TTC549 (cell line): ENCODE results near the gene DNAJA3.

Source experiments
- FAIRE-seq: peaks from 2 replicates; lab custom pipeline; 2012; peaks lifted over from hg19 to GRCh38; lab: Jason Lieb, UNC

The DNAJA3 gene

DNA sequence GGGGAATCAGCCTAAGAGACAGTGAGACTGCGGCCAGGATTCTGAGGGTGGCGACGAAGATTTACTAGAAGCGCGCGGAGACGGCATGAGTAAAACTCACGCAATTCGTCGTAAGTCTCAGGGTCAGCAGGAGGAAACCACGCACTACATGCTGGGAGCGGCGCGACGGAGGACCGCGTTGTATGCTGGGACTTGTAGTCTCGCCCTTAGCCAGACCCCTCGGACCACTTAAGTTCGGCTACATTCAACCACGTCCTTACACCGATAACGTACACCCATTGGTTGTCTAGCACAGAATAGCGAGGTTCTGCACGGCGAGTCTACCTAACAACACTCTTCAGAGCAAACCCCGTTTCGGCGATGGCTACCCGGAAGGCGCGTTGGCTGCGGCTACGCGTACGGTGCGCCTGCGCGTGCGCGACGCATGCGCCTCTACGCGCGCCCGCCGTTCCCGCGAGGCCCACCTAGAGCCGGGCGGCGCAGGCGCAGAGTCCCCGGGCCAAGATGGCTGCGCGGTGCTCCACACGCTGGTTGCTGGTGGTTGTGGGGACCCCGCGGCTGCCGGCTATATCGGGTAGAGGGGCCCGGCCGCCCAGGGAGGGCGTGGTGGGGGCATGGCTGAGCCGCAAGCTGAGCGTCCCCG, at the start of gene DNAJA3:
TSS of gene DNAJA3 (plus strand) at position 491 of the 643 bp plus-strand sequence. CDS start at position 505, 14 bp downstream.
- no peak for FAIRE-seq

DNA sequence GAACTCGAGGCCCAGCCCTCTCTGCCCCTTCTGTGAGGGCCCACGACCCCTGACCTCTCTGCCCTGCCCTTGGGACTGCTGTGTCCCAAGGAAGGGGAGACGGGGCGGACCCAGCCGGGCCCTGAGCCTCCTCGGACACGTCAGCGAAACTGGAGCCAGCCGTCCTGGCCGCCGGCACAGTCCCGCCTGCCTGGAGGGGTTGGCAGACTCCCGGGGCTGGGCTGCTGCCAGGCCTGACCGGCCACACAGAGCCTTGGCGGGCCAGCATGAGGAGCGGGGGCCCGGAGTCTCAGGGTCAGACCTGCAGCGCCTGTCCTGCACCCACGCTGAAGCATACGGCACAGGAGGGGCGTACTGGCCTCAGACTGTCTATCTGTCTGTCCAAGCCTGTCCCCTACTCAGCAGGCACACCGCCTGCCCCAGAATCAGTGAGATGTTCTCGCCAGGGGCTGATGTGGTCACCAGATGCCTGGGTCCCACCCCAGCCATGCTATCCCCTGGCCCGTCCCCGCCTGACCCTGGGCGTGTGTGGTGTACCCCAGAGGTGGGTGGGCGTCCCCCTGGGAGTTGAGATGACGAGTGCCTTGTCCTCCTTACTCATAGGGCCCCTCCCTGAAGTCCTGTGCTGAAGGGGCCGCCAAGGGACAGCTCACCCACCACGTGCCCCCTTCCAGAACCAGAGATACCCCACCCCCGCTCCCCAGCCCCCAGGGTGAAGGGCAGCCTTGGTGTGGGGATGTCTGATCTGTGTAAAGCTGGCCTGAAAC, 49.4 kb upstream of the DNAJA3 start:
- no peak for FAIRE-seq

DNA sequence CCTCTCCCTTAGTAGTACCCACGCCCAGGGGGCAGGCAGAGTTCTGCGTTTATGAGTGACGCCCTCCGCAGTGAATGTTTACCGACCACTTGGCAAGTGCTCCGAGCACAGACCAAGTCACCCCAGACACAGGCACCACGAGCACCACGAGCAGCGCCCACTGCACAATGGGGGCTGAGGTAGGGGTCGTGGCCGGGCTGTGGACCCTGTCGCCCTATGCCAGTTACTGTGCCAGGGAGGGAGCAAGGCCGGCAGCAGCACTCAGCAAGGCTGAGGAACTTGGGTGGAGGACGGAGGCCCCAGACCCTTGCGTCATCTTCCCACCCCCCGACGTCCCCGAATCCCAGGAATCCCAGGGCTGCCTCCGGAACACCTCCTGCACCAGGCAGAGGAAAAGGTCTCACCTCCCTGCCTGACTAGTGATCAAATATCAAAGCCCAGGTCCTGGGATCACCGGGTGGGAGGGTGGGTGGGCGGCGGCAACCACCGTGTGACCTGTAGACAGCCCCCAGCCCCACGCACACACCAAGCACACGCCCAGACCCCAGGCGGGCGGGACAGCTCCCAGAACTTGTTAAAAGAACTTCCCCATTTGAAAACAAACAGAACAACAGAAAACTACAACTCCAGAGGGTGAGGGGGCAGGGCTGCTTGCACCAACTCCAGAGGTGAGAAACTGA, 48.6 kb upstream of the DNAJA3 start:
- no peak for FAIRE-seq

DNA sequence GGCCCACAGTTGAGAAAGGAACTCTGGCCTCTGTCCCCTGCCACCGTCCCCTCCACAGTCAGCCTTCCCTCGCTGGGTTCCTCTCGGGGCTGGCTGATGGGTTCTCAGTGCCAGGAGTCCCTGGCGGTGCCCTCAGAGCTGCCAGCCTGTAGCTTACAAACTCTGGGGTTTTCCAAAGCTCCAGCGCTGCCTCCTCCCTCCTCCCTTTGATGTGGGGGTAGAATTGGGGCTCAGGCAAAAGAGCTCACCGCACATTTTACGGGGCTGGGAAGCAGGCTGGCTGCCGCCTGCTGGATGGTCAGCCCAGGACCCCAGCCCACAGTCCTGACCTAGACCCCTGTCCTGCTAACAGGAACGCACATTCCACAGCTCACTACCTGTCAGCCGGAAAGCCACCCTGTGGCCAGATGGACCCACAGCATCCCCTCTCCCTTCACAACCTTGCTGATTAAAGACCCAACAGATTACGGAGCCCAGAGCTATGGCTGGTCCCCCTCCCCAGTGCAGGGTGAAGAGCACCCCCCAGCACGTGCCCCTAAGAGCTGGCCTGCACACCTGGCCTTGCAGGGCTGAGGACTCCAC, 48.0 kb upstream of the DNAJA3 start:
- no peak for FAIRE-seq

DNA sequence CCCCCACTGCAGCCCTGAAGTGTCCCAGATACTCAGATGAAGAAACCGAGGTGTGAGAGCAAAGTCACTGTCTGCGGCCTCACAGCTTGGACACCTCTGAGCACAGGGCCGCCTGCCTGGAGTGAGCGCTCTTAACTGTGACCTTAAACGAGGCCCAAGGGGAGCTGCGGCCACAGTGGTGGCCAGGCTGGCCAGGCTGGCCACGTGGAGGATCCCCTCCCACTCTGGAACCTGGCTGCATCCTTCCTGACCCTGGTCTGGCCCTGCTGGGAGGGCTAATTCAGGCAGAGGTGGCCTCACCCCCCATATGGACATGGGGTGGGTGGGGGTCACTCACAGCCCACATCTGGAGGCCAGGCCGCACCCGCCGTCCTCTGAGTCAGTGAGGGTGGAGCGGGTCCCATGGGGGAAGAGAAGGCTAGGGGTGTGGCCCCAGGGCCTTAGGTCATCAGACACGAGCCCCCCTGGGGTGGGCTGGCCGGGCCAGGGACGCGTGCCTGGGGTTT, 47.5 kb upstream of the DNAJA3 start:
- no peak for FAIRE-seq

DNA sequence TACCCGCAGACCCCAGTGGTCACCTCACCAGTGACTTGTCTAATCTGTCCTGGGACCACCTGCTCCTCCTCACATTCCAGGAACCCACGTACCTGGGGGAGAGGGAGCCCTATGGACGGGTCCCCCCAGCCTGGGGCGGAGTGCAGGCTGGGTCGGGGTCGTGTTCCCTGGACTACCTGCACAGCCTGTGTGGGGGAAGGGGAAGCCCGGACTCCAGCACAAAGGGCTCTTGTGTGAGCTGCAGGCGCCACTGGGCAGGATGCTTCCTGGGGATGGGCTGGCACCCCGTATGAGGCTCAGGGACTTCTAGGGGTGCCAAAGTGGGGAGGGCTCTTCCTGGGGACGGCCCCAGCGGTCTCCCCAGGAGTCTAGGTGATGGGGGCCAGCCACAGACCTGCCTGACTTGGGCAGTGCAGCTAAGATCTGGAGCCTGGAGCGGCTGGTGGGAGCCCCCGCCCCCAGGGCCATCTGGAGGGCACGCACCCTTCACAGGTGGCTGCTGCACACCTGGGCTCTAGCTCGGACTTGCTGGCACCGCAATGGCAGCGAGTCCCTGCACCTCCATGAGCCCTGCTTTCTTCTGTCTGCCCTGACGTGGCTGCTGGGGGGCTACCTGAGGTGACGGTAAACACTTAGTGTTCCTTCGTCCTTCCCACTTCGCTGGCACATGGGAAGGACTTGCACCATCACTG, 46.5 kb upstream of the DNAJA3 start:
- no peak for FAIRE-seq

DNA sequence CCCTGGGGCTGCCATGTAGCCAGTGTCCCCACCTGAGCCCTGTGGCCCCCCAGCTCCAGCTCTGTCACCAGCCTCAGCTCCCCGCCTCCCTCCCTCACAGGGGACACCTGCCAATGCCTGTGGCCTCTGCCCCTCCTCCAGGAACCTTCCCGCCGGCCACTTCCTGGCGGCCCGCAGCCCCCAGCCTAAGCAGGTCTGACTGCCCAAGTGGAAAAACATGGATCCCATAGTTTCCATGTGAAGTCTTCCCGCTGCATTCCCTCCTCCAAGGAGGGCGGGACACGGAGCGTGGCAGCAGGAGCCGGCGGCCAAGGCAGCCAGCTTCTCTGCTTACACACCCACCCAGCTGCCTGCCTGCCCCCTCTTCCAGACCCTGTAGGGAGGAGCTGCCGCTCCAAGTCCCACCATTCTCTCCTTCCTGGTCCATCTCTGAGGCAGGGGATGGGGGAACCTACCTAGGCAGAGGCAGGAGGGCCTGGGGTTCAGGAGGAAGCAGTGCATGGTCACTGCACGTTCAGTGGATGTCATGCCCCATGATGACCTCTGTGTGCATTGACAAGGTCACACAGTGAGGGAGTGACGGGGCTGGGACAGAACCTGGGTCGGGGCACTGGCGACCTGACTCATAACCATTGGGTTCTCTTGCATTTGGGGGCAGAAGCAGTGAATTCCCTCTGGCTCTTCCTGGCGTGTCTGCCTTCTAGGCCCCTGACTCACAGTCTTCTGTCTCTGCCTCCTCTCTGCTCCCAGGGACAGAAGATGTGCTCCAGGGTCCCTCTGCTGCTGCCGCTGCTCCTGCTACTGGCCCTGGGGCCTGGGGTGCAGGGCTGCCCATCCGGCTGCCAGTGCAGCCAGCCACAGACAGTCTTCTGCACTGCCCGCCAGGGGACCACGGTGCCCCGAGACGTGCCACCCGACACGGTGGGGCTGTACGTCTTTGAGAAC, 45.3 kb upstream of the DNAJA3 start:
- FAIRE-seq, result no peak

DNA sequence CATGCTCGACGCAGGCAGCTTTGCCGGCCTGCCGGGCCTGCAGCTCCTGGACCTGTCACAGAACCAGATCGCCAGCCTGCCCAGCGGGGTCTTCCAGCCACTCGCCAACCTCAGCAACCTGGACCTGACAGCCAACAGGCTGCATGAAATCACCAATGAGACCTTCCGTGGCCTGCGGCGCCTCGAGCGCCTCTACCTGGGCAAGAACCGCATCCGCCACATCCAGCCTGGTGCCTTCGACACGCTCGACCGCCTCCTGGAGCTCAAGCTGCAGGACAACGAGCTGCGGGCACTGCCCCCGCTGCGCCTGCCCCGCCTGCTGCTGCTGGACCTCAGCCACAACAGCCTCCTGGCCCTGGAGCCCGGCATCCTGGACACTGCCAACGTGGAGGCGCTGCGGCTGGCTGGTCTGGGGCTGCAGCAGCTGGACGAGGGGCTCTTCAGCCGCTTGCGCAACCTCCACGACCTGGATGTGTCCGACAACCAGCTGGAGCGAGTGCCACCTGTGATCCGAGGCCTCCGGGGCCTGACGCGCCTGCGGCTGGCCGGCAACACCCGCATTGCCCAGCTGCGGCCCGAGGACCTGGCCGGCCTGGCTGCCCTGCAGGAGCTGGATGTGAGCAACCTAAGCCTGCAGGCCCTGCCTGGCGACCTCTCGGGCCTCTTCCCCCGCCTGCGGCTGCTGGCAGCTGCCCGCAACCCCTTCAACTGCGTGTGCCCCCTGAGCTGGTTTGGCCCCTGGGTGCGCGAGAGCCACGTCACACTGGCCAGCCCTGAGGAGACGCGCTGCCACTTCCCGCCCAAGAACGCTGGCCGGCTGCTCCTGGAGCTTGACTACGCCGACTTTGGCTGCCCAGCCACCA, 44.4 kb upstream of the DNAJA3 start:
- no peak for FAIRE-seq

DNA sequence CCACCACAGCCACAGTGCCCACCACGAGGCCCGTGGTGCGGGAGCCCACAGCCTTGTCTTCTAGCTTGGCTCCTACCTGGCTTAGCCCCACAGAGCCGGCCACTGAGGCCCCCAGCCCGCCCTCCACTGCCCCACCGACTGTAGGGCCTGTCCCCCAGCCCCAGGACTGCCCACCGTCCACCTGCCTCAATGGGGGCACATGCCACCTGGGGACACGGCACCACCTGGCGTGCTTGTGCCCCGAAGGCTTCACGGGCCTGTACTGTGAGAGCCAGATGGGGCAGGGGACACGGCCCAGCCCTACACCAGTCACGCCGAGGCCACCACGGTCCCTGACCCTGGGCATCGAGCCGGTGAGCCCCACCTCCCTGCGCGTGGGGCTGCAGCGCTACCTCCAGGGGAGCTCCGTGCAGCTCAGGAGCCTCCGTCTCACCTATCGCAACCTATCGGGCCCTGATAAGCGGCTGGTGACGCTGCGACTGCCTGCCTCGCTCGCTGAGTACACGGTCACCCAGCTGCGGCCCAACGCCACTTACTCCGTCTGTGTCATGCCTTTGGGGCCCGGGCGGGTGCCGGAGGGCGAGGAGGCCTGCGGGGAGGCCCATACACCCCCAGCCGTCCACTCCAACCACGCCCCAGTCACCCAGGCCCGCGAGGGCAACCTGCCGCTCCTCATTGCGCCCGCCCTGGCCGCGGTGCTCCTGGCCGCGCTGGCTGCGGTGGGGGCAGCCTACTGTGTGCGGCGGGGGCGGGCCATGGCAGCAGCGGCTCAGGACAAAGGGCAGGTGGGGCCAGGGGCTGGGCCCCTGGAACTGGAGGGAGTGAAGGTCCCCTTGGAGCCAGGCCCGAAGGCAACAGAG, 43.5 kb upstream of the DNAJA3 start:
- no peak for FAIRE-seq

DNA sequence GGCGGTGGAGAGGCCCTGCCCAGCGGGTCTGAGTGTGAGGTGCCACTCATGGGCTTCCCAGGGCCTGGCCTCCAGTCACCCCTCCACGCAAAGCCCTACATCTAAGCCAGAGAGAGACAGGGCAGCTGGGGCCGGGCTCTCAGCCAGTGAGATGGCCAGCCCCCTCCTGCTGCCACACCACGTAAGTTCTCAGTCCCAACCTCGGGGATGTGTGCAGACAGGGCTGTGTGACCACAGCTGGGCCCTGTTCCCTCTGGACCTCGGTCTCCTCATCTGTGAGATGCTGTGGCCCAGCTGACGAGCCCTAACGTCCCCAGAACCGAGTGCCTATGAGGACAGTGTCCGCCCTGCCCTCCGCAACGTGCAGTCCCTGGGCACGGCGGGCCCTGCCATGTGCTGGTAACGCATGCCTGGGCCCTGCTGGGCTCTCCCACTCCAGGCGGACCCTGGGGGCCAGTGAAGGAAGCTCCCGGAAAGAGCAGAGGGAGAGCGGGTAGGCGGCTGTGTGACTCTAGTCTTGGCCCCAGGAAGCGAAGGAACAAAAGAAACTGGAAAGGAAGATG, 42.8 kb upstream of the DNAJA3 start:
- no peak for FAIRE-seq

DNA sequence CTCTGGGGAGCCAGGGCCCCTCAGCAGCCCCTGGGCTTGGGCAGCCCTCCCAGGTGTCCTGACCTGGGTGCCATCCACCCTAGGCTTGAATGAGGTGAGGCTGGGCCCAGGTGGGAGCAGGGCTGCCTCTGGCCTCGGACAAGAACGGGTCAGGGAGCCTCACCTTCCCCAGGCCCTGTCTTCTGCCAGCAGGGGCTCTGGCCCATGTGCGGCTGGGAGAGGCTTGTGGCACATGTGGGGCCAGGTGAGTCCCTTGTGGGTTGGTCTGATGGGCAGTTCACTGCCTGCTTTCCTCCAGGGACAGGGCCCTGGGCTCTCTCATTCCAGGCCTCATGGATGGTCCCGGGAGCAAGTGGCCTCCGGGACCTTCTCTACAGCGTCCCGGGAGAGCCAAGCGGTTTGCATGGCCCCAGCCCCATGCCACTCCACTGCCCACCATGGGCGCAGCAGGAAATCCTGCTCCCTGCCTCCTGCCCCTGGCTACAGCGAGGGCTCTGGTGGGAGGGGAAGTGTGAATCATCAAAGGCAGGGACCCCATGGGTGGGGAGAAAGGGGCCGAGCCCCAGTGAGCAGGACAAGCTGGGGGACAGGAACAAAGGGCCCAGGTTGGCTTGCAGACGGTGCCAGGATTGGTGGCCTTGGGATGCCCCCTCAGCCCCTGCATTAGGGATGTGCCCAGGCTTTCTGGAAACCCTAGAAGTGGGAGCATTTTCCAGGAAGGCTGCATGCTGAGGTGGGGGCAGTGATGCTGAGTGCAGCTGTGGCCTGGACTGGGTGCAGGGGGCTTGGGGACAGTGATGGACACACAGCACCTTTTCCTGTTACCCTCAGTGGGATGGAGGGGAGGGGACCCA, 41.9 kb upstream of the DNAJA3 start:
- no peak for FAIRE-seq

DNA sequence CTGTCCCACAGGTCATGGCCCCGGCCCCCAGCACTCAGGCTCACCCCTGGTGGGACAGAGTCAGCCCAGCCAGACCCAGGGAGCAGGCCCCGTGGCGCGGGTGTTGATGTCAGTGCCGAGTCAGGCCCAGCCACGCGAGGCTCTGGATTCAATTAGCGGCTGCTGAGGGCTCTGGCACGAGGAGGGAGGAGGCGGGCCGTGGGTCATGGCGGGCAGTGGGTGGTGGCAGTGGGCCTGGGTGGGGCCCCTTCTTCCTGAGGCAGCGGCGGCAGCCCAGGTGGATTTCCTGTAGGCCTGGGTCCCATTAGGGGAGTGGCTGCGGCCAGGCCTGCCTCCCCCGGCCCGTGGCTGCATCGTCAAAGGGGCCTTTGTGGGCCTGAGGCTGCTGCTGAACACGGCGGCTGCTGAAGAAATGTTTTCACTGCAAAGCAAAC, 41.1 kb upstream of the DNAJA3 start:
- FAIRE-seq, result no peak

DNA sequence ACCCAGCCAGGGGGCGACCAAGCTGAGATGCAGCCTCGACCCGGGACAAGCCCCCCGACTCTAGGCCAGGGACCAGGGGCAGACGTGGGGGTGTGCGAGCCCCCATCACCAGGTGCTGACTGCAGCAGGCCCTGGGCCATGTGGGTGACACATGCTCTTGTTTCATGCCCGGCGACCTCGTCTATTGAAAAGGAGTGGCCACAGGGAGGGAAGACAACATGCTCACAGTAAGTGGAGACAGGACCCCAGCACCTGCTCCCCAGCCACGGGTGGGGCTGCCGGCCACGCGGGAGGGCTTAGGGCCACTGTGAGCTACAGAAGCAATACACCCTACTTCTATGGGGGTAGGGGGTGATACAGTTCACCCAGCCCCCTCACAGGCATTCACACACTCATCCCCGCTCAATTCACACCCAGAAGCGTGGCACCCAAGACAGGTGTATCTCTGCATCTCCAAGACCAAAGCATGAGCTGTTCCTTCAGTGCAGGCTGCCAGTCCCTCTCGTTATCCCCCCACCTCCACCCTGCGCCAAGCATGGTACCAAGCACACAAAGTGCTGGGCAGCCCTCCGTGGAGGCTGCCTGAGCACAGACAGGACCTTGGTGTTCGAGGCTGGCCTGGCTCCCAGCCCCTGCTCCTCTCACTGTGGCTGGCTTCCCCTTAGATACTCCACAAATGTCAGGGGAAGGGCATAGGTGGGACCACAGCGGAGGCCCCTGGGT, 40.4 kb upstream of the DNAJA3 start:
- no peak for FAIRE-seq

DNA sequence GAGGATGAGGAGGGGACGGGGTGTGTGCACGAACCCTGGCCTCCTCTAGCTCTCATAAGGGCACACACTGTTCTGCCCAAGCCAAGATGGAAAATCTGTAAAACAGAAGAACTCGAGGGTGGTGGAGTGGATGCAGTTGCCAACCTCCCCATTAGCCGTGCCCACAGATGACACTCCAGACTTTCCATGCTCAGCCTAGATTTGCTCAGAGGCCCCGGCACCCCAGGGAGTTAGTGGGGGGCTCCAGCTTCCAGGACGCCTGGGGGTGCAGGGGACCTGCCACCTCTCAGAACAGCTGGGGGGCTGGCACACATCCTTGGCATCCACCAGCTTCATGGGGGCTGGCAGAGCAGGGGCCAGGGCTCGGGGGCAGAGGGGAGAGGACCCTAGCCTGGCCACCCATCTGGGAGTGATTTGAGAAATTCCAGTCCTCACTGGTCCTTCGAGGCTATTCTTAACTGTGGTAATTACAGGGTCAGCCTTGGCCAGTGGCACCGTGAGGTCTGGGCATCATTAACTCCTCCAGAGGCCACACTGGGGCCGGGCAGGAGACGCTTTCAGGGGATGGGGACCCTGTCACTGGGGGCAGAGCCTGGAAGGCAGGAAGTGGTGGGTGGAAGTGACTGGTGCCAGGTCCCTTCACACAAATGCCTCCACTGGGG, 39.7 kb upstream of the DNAJA3 start:
- FAIRE-seq, result no peak

DNA sequence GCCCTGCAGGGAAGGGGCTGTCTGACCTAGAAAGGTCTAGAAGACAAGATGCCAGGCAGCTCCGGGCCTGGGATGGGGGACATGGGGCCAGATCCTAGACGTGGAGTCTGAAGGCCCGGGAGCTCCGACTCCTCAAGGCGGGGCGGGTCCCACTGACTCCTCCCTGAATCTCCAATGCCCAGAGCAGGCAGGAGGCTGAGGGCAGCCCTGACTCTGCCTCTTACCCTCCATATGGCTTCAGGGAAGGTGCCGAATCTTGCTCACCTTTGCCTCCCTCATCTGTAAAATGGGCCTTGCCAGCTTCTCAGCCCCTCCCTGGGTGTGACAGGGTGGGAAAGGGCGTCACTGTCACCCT, 39.2 kb upstream of the DNAJA3 start:
- FAIRE-seq, result no peak

DNA sequence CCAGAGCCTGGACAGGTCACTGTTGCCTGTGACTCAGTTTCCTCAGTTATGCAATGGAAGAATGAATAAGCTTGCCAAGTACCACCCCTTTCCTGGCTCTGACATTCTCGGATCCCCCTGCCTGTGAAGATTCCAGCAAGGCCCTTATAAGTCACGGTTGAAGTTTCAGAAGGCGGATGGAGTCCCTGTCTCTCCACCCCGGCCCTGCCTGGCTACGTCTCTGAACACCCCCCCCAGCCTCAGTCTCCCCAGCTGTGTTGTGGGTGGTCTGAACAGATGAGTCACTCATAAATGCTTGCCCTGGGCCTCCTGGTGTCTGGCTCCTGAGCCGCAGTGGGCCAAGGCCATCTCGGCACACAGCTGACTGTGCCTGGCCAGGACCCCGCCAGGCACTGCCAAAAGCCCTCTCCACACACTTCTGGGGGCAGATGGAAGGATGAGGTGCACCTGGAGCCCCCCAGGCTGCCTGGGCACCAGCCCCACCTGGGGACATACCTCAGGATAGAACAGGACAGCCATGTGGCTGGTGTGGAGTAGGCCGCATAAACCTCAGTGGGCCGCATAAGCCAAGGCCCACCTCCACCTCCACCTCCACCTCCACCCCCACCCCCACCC, 38.6 kb upstream of the DNAJA3 start:
- no peak for FAIRE-seq
